OCI-LY1 (cell line): ENCODE measurements around the gene PDS5B.

ENCODE experiments used
- H2AFZ ChIP-seq: fragments of 200-600 bp; sonication (generic), shearing (Covaris generic); 2 replicates; pipeline ENCODE4 v1.6.0; 2014; ENCODE audit warnings: antibody characterized with exemption, mild to moderate bottlenecking, low read length
- H3F3A ChIP-seq: fragments of 200-600 bp; sonication (generic), shearing (Covaris generic); 2 replicates; pipeline ENCODE4 v1.6.0; 2014; ENCODE audit warnings: mild to moderate bottlenecking, antibody characterized with exemption, low read length, moderate library complexity; ENCODE audit not compliant: insufficient read depth
- H3K27ac ChIP-seq: fragments of 200-600 bp; sonication (generic); 2 replicates; pipeline ENCODE4 v1.5.1; 2014; ENCODE audit warnings: low read length, mixed run types, mild to moderate bottlenecking, low read depth; ENCODE audit not compliant: poor library complexity, severe bottlenecking
- H3K27me3 ChIP-seq: fragments of 200-600 bp; sonication (generic); 2 replicates; pipeline ENCODE4 v1.6.0; 2014; ENCODE audit warnings: antibody characterized with exemption, mild to moderate bottlenecking, low read length, moderate library complexity; ENCODE audit not compliant: insufficient read depth
- H3K36me3 ChIP-seq: fragments of 200-600 bp; sonication (generic); 2 replicates; pipeline ENCODE4 v1.6.1; 2014; ENCODE audit warnings: mild to moderate bottlenecking, antibody characterized with exemption, low read length, moderate library complexity, mixed read lengths; ENCODE audit not compliant: insufficient read depth
- H3K4me1 ChIP-seq: fragments of 200-600 bp; sonication (generic); 2 replicates; pipeline ENCODE4 v1.5.1; 2014; ENCODE audit warnings: mild to moderate bottlenecking, low read length, moderate library complexity; ENCODE audit not compliant: insufficient read depth, severe bottlenecking
- H3K4me2 ChIP-seq: fragments of 200-600 bp; sonication (generic), shearing (Covaris generic); 2 replicates; pipeline ENCODE4 v1.6.1; 2014; ENCODE audit warnings: low read length
- H3K4me3 ChIP-seq: fragments of 200-600 bp; sonication (generic); 2 replicates; pipeline ENCODE4 v1.5.1; 2014; ENCODE audit warnings: low read length, low read depth, mild to moderate bottlenecking, mixed read lengths; ENCODE audit not compliant: poor library complexity, severe bottlenecking
- H3K79me2 ChIP-seq: fragments of 200-600 bp; shearing (Covaris generic); 2 replicates; pipeline ENCODE4 v1.6.1; 2016; ENCODE audit warnings: mixed run types, low read length, mixed read lengths; ENCODE audit not compliant: insufficient read depth
- H3K9ac ChIP-seq: fragments of 200-600 bp; sonication (generic), shearing (Covaris generic); 2 replicates; pipeline ENCODE4 v1.6.1; 2014; ENCODE audit warnings: mild to moderate bottlenecking, low read length, mixed read lengths
- H3K9me2 ChIP-seq: fragments of 200-600 bp; sonication (generic), shearing (Covaris generic); 2 replicates; pipeline ENCODE4 v1.6.1; 2014; ENCODE audit warnings: low read depth, mild to moderate bottlenecking, low read length, mixed read lengths
- H3K9me3 ChIP-seq: fragments of 200-600 bp; shearing (Covaris generic); 2 replicates; pipeline ENCODE4 v1.6.1; 2014; ENCODE audit warnings: low read length, mixed read lengths
- H4K20me1 ChIP-seq: fragments of 200-600 bp; sonication (generic), shearing (Covaris generic); 2 replicates; pipeline ENCODE4 v1.6.0; 2016; ENCODE audit warnings: mild to moderate bottlenecking, low read length; ENCODE audit not compliant: insufficient read depth
- CTCF ChIP-seq: fragments of 200-600 bp; sonication (generic), shearing (Covaris generic); IDR thresholded peaks from 2 replicates; pipeline ENCODE4 v1.5.1; 2017; ENCODE audit warnings: mild to moderate bottlenecking, antibody characterized with exemption, low read length, moderate library complexity, mixed read lengths
- EZH2 ChIP-seq: fragments of 200-600 bp; sonication (generic), shearing (Covaris generic); IDR thresholded peaks from 2 replicates; pipeline ENCODE4 v1.8.0; 2017; ENCODE audit warnings: borderline replicate concordance, mixed run types, mild to moderate bottlenecking, antibody characterized with exemption, low read length, moderate library complexity, mixed read lengths

PDS5B gene

GRCh38 chr13:32586080-32586900, at the start of gene PDS5B:
Gene PDS5B, plus strand, starts transcription at chr13:32586452. Its CDS starts 62,321 bp downstream, at chr13:32648773.
- Histone ChIP-seq H3K9me3 (no peaks in the 10 kb centered on the region), H3K36me3 (no peaks in the 10 kb centered on the region), H3K4me1 (peaks cover 31% of the 10 kb centered on the region), H3K9me2 (no peaks in the 10 kb centered on the region), H3K4me2 (peak within 1 kb of the TSS; percentile 94), H3K27ac (peak within 1 kb of the TSS; percentile 80), H3K9ac (peak within 1 kb of the TSS; percentile 79), H3F3A (no peaks in the 10 kb centered on the region), H3K27me3 (no peaks in the 10 kb centered on the region), H3K4me3 (peak within 1 kb of the TSS; percentile 74), H4K20me1 (no peaks in the 10 kb centered on the region), H2AFZ (no peak within 1 kb of the TSS), H3K79me2 (peaks cover 42% of the 10 kb centered on the region)
- TF ChIP-seq CTCF: peak; percentile 49
- no peak for TF ChIP-seq EZH2

GRCh38 chr13:32537580-32538142, 48.6 kb upstream of the PDS5B start:
- Histone ChIP-seq H3K4me2 (peak overlapping the region; percentile 73), H2AFZ (no peak overlapping the region), H3K9me3 (no peaks in the 10 kb centered on the region), H4K20me1 (no peaks in the 10 kb centered on the region), H3K4me1 (peaks cover 34% of the 10 kb centered on the region), H3K4me3 (peak overlapping the region; percentile 77), H3K9me2 (no peaks in the 10 kb centered on the region), H3K27ac (peak overlapping the region; percentile 62), H3K79me2 (peaks cover 35% of the 10 kb centered on the region), H3K27me3 (no peaks in the 10 kb centered on the region), H3F3A (no peaks in the 10 kb centered on the region), H3K36me3 (peaks cover 37% of the 10 kb centered on the region), H3K9ac (peak overlapping the region; percentile 77)
- no peak for TF ChIP-seq EZH2
- TF ChIP-seq CTCF: 0 out of 2 replicates have a peak, but pooled peaks have one; percentile 7

- H3K9me3 ChIP-seq: no peaks in the 10 kb centered on the region
- no peaks in the 10 kb centered on the region for H3K9me2 ChIP-seq
- no peaks in the 10 kb centered on the region for H3F3A ChIP-seq
- peak overlapping the region; percentile 77 for H3K4me3 ChIP-seq
- peak overlapping the region; percentile 77 for H3K9ac ChIP-seq
- TF ChIP-seq EZH2 (no peak), CTCF (no peak)
- H3K27me3 ChIP-seq: no peaks in the 10 kb centered on the region
- H3K36me3 ChIP-seq: peaks cover 34% of the 10 kb centered on the region
- peak overlapping the region; percentile 62 for H3K27ac ChIP-seq
- peaks cover 35% of the 10 kb centered on the region for H3K79me2 ChIP-seq
- no peaks in the 10 kb centered on the region for H4K20me1 ChIP-seq
- H3K4me1 ChIP-seq: peaks cover 34% of the 10 kb centered on the region
- no peak overlapping the region for H2AFZ ChIP-seq
- peak overlapping the region; percentile 73 for H3K4me2 ChIP-seq
Measured at GRCh38 chr13:32538143-32538620, 48.1 kb upstream of the PDS5B start.
